Measurements from ENCODE around the gene FGFR4. TPM values are rescaled to one million over a fixed set of nuclear protein-coding genes. Genes with fewer than 3 reads are reported as not detected.
A peak's percentile ranks its signal among the peaks of the same experiment; 100 is the strongest.

FGFR4 gene
- total RNA-seq, 1 donor from 2014 or later: 109 TPM

- peaks cover 91% of the 10 kb centered on the region for H3K36me3 ChIP-seq
- DNase-seq: no peak
- H3K9me3 ChIP-seq: no peaks in the 10 kb centered on the region
- ATAC-seq: peak; percentile 23
- H3K27me3 ChIP-seq: no peaks in the 10 kb centered on the region
- no peak overlapping the region for H3K4me3 ChIP-seq
- intact Hi-C loops (cut with DNase I): no loop called here
- no peak overlapping the region for H3K27ac ChIP-seq
- peaks cover 17% of the 10 kb centered on the region for H3K4me1 ChIP-seq
- no peak for TF ChIP-seq CTCF (IDR thresholded peaks at IDR 0.05)
Measured at GRCh38 chr5:177142098-177142611, 55.4 kb downstream of the FGFR4 start.

- Histone ChIP-seq H3K9me3 (no peaks in the 10 kb centered on the region), H3K36me3 (peaks cover 87% of the 10 kb centered on the region), H3K27ac (no peak overlapping the region), H3K4me3 (no peak overlapping the region), H3K27me3 (no peaks in the 10 kb centered on the region), H3K4me1 (peaks cover 10% of the 10 kb centered on the region)
- no peak for ATAC-seq
- no peak for TF ChIP-seq CTCF (IDR thresholded peaks at IDR 0.05)
- DNase-seq: no peak
- intact Hi-C loops (cut with DNase I): no loop called here
Measured at GRCh38 chr5:177142778-177143177, 56.1 kb downstream of the FGFR4 start.

GRCh38 chr5:177146891-177147638 is 60.4 kb downstream of the FGFR4 start:
- no peak for TF ChIP-seq CTCF (IDR thresholded peaks at IDR 0.05)
- H3K27me3 ChIP-seq: no peaks in the 10 kb centered on the region
- peaks cover 91% of the 10 kb centered on the region for H3K36me3 ChIP-seq
- intact Hi-C loops (cut with DNase I): no loop called here
- DNase-seq (peak; percentile 21), ATAC-seq (no peak)
- H3K4me3 ChIP-seq: no peak overlapping the region
- H3K4me1 ChIP-seq: no peaks in the 10 kb centered on the region
- no peaks in the 10 kb centered on the region for H3K9me3 ChIP-seq
- H3K27ac ChIP-seq: no peak overlapping the region

Other genes with a start within 250 kb of the FGFR4 start
- gene HK3, start 187.6 kb upstream of the FGFR4 start, total RNA-seq: 50.5 TPM
- gene UIMC1, start 80.1 kb upstream of the FGFR4 start, total RNA-seq: 35.4 TPM
- 12.9 TPM for gene ZNF346, start 64.2 kb upstream of the FGFR4 start, total RNA-seq
- 67.7 TPM for gene NSD1, start 46.9 kb downstream of the FGFR4 start, total RNA-seq
- 36.3 TPM for gene RAB24, start 216.8 kb downstream of the FGFR4 start, total RNA-seq
- gene PRELID1, start 216.9 kb downstream of the FGFR4 start, total RNA-seq: 87.0 TPM
- 10.1 TPM for gene MXD3, start 225.0 kb downstream of the FGFR4 start, total RNA-seq